Esophagus squamous epithelium (tissue), 5 donors: ENCODE results near the gene RSBN1L. TPM values are rescaled to one million over a fixed set of nuclear protein-coding genes. Genes with fewer than 3 reads are reported as not detected.
"Not testable (repeated sequence)": the region's sequence is repeated elsewhere in the genome, so short reads cannot be mapped to it uniquely, and the experiment has no call there.

Experiments
- DNase-seq: peaks from one replicate; lab custom pipeline; 2025; lab: John Stamatoyannopoulos, UW
- H3K27ac ChIP-seq, 4 donors: fragments of 200-600 bp; sonication (generic); one replicate each; pipeline ENCODE4 v1.5.1; 2016 to 2019; ENCODE audit warnings: mild to moderate bottlenecking in 1 of 4
- H3K27me3 ChIP-seq, 4 donors: fragments of 200-600 bp; sonication (generic); 1 replicate in 3 of 4; 2 replicates in 1 of 4; pipeline versions ENCODE4 v1.5.1 to v1.6.0; 2017 to 2021; ENCODE audit warnings: antibody characterized with exemption in 1 of 4
- H3K36me3 ChIP-seq, 3 donors: fragments of 200-600 bp; sonication (generic); one replicate each; pipeline ENCODE4 v1.5.1; 2016 to 2019
- H3K4me1 ChIP-seq, 3 donors: fragments of 200-600 bp; sonication (generic); one replicate each; pipeline ENCODE4 v1.5.1; 2017 to 2019
- H3K4me3 ChIP-seq, 4 donors: fragments of 200-600 bp; sonication (generic); 1 replicate in 3 of 4; 2 replicates in 1 of 4; pipeline ENCODE4 v1.5.1; 2016 to 2019; ENCODE audit warnings: mild to moderate bottlenecking in 2 of 4, moderate library complexity in 1 of 4
- H3K9me3 ChIP-seq, 3 donors: fragments of 200-600 bp; sonication (generic); one replicate each; pipeline ENCODE4 v1.5.1; 2016 to 2019
- CTCF ChIP-seq, 6 experiments: fragments of 450-650 bp in 4 of 6; fragments of 200-600 bp in 2 of 6; sonication (generic) in 2 of 6; IDR thresholded peaks; one replicate each; pipeline ENCODE4 v1.5.1; 2016 to 2019; ENCODE audit warnings: antibody characterized with exemption in 6 of 6, mild to moderate bottlenecking in 4 of 6, moderate library complexity in 4 of 6
- POLR2A ChIP-seq, 4 donors: fragments of 450-650 bp; IDR thresholded peaks; one replicate each; pipeline ENCODE4 v1.6.1; 2017; ENCODE audit warnings: antibody characterized with exemption in 4 of 4, mild to moderate bottlenecking in 4 of 4, moderate library complexity in 3 of 4
- WGBS, 2 donors: methylation state at CpG; one replicate each; pipeline ENCODE4 v1.1.5; 2018; 5-methylcytosine and 5-hydroxymethylcytosine counted together
- intact Hi-C: fragments of 100-400 bp; cut with DNase I; formaldehyde crosslinking; loops from one replicate; pipeline ENCODE4 v1.15.0; 2022
- total RNA-seq, 4 donors: library from RNA; depleted of rRNA; stranded (reverse); fragments of >200 nt; gene quantifications; one replicate each; pipeline ENCODE4 v1.1.0, GENCODE V29; 2016
- donor health status: DM: yes; HTN: yes; CAD: no.

RSBN1L gene
- total RNA-seq, 4 donors from 2014 or later = 10.8 to 22.9 (median 14.1) TPM

- H3K4me1 ChIP-seq = no peaks in the 10 kb centered on the region
- H3K9me3 ChIP-seq = no peaks in the 10 kb centered on the region
- DNase-seq = no peak
- H3K4me3 ChIP-seq = no peak overlapping the region
- intact Hi-C loops = no loop called here
- TF ChIP-seq POLR2A (IDR thresholded peaks at IDR 0.05) = no peak
- H3K36me3 ChIP-seq = peaks cover 0 to 50% (median 0%) of the 10 kb centered on the region in 3 donors
- 82 to 92% methylated on average over 3 of the region's 3 CpGs for WGBS, 2 donors
- no peak overlapping the region for H3K27ac ChIP-seq
- H3K27me3 ChIP-seq = no peaks in the 10 kb centered on the region
Measured at GRCh38 chr7:77783545-77783944, 87.3 kb downstream of the RSBN1L start.

- intact Hi-C loops, H3K27me3 ChIP-seq, H3K4me3 ChIP-seq, H3K4me1 ChIP-seq, H3K27ac ChIP-seq, DNase-seq, H3K9me3 ChIP-seq: not testable (repeated sequence)
- H3K36me3 ChIP-seq = peaks cover 0 to 41% (median 0%) of the 10 kb centered on the region in 3 donors
- 90 to 92% methylated on average over 10 of the region's 10 CpGs for WGBS, 2 donors
Measured at GRCh38 chr7:77784426-77784825, 88.2 kb downstream of the RSBN1L start.

- intact Hi-C loops = no loop called here
- no peak overlapping the region for H3K4me3 ChIP-seq
- H3K4me1 ChIP-seq = no peaks in the 10 kb centered on the region
- DNase-seq = no peak
- H3K9me3 ChIP-seq = no peaks in the 10 kb centered on the region
- H3K36me3 ChIP-seq = peaks cover 0 to 25% (median 0%) of the 10 kb centered on the region in 3 donors
- WGBS, 2 donors = 100% methylated on average over 1 to 3 of the region's 3 CpGs
- TF ChIP-seq CTCF (IDR thresholded peaks at IDR 0.05) (no peak), POLR2A (IDR thresholded peaks at IDR 0.05) (no peak)
- H3K27ac ChIP-seq = no peak overlapping the region
- H3K27me3 ChIP-seq = no peaks in the 10 kb centered on the region
Measured at GRCh38 chr7:77786018-77786417, 89.8 kb downstream of the RSBN1L start.

GRCh38 chr7:77786741-77787140 lies 90.5 kb downstream of the RSBN1L start:
- no peak for DNase-seq
- H3K4me3 ChIP-seq = no peak overlapping the region
- H3K4me1 ChIP-seq = no peaks in the 10 kb centered on the region
- H3K27me3 ChIP-seq = no peaks in the 10 kb centered on the region
- no peak for TF ChIP-seq CTCF (IDR thresholded peaks at IDR 0.05)
- TF ChIP-seq POLR2A (IDR thresholded peaks at IDR 0.05) = no peak
- no peaks in the 10 kb centered on the region for H3K9me3 ChIP-seq
- no peak overlapping the region for H3K27ac ChIP-seq
- intact Hi-C loops = no loop called here
- peaks cover 0 to 18% (median 0%) of the 10 kb centered on the region in 3 donors for H3K36me3 ChIP-seq

GRCh38 chr7:77788327-77788902 lies 92.2 kb downstream of the RSBN1L start:
- Histone ChIP-seq H3K4me3 (no peak overlapping the region), H3K27me3 (no peaks in the 10 kb centered on the region), H3K36me3 (peaks cover 0 to 16% (median 0%) of the 10 kb centered on the region in 3 donors), H3K27ac (no peak overlapping the region), H3K9me3 (no peaks in the 10 kb centered on the region), H3K4me1 (no peaks in the 10 kb centered on the region)
- 69 to 86% methylated on average over 2 of the region's 2 CpGs for WGBS, 2 donors
- DNase-seq = no peak
- intact Hi-C loops = no loop called here
- no peak for TF ChIP-seq CTCF (IDR thresholded peaks at IDR 0.05)
- TF ChIP-seq POLR2A (IDR thresholded peaks at IDR 0.05) = no peak

GRCh38 chr7:77791336-77791735 lies 95.1 kb downstream of the RSBN1L start:
- no peak for DNase-seq
- intact Hi-C loops = no loop called here
- H3K27me3 ChIP-seq = no peaks in the 10 kb centered on the region

More at GRCh38 chr7:77791336-77791735, 95.1 kb downstream of the RSBN1L start:
- H3K36me3 ChIP-seq = peaks cover 0 to 19% (median 0%) of the 10 kb centered on the region in 3 donors
- no peak overlapping the region for H3K4me3 ChIP-seq
- no peak overlapping the region for H3K27ac ChIP-seq
- no peak for TF ChIP-seq CTCF (IDR thresholded peaks at IDR 0.05)
- H3K9me3 ChIP-seq = no peaks in the 10 kb centered on the region
- peaks cover 0 to 15% (median 2%) of the 10 kb centered on the region in 3 donors for H3K4me1 ChIP-seq
- 50 to 63% methylated on average over 6 of the region's 6 CpGs for WGBS, 2 donors
